MM.1S (cell line): ENCODE results near the gene RGS19.

Source experiments
- DNase-seq: peaks from one replicate; pipeline ENCODE4 v3.0.0-alpha.2; 2015
- H2AFZ ChIP-seq: fragments of 300-600 bp; sonication (generic); 2 replicates; pipeline ENCODE4 v1.6.0; 2016; ENCODE audit warnings: antibody characterized with exemption, low read length
- H3F3A ChIP-seq: fragments of 300-600 bp; sonication (generic); 2 replicates; pipeline ENCODE4 v1.6.1; 2016; ENCODE audit warnings: mild to moderate bottlenecking, antibody characterized with exemption, low read length, moderate library complexity, mixed read lengths; ENCODE audit not compliant: insufficient read depth
- H3K27ac ChIP-seq: fragments of 300-600 bp; sonication (generic); 2 replicates; pipeline ENCODE4 v1.5.1; 2016; ENCODE audit warnings: mild to moderate bottlenecking, low read length
- H3K27me3 ChIP-seq: fragments of 300-600 bp; sonication (generic); replicated peaks from 2 replicates; pipeline ENCODE4 v1.6.0; 2016; ENCODE audit warnings: low read length; ENCODE audit not compliant: insufficient read depth
- H3K36me3 ChIP-seq: fragments of 300-600 bp; sonication (generic); replicated peaks from 2 replicates; pipeline ENCODE4 v1.6.1; 2016; ENCODE audit warnings: mild to moderate bottlenecking, low read length, mixed read lengths; ENCODE audit not compliant: insufficient read depth
- H3K4me1 ChIP-seq: fragments of 300-600 bp; sonication (generic); 2 replicates; pipeline ENCODE4 v1.6.1; 2016; ENCODE audit warnings: low read length, mixed read lengths
- H3K4me2 ChIP-seq: fragments of 300-600 bp; sonication (generic); 2 replicates; pipeline ENCODE4 v1.6.0; 2016; ENCODE audit warnings: low read depth, low read length
- H3K4me3 ChIP-seq: fragments of 300-600 bp; sonication (generic); 2 replicates; pipeline ENCODE4 v1.5.1; 2016; ENCODE audit warnings: low read length, mixed read lengths
- H3K79me2 ChIP-seq: fragments of 300-600 bp; sonication (generic); 2 replicates; pipeline ENCODE4 v1.6.1; 2016; ENCODE audit warnings: mixed run types, low read length, mixed read lengths
- H3K9ac ChIP-seq: fragments of 300-600 bp; sonication (generic); 2 replicates; pipeline ENCODE4 v1.6.1; 2016; ENCODE audit warnings: low read length, mixed read lengths
- H3K9me2 ChIP-seq: fragments of 300-600 bp; sonication (generic); replicated peaks from 2 replicates; pipeline ENCODE4 v1.6.1; 2016; ENCODE audit warnings: mild to moderate bottlenecking, low read length, mixed read lengths; ENCODE audit not compliant: insufficient read depth
- H3K9me3 ChIP-seq: fragments of 300-600 bp; sonication (generic); replicated peaks from 2 replicates; pipeline ENCODE4 v1.6.1; 2016; ENCODE audit warnings: mild to moderate bottlenecking, low read length, mixed read lengths; ENCODE audit not compliant: insufficient read depth
- H4K20me1 ChIP-seq: fragments of 300-600 bp; sonication (generic); 2 replicates; pipeline ENCODE4 v1.6.1; 2016; ENCODE audit warnings: mild to moderate bottlenecking, low read length, moderate library complexity, mixed read lengths; ENCODE audit not compliant: insufficient read depth
- CTCF ChIP-seq: fragments of 300-600 bp; sonication (generic); IDR thresholded peaks from 2 replicates; pipeline ENCODE4 v1.5.1; 2016; ENCODE audit warnings: antibody characterized with exemption, low read length, mixed read lengths
- EZH2 ChIP-seq: fragments of 300-600 bp; sonication (generic); optimal IDR thresholded peaks from 2 replicates; pipeline ENCODE3; 2017; ENCODE audit warnings: low read depth, mild to moderate bottlenecking, antibody characterized with exemption, low read length, mixed read lengths
- EZH2phosphoT487 ChIP-seq: fragments of 300-600 bp; sonication (generic); IDR thresholded peaks from 2 replicates; pipeline ENCODE4 v1.6.1; 2018; ENCODE audit warnings: antibody characterized with exemption, low read length

The RGS19 gene

GRCh38 chr20:64074184-64074789 lies 5.0 kb downstream of the RGS19 start:
- DNase-seq, result no peak
- no peaks in the 10 kb centered on the region for H3K9me2 ChIP-seq
- peaks cover 14% of the 10 kb centered on the region for H3F3A ChIP-seq
- TF ChIP-seq EZH2phosphoT487 (no peak), EZH2 (no peak)
- H3K27me3 ChIP-seq, result no peaks in the 10 kb centered on the region
- H4K20me1 ChIP-seq, result no peaks in the 10 kb centered on the region
- H3K36me3 ChIP-seq, result no peaks in the 10 kb centered on the region
- H3K9me3 ChIP-seq, result no peaks in the 10 kb centered on the region
- H3K27ac ChIP-seq, result no peak overlapping the region
- H2AFZ ChIP-seq, result no peak overlapping the region
- no peak overlapping the region for H3K4me3 ChIP-seq
- H3K4me2 ChIP-seq, result no peak overlapping the region
- H3K4me1 ChIP-seq, result peaks cover 13% of the 10 kb centered on the region
- H3K79me2 ChIP-seq, result no peaks in the 10 kb centered on the region
- no peak overlapping the region for H3K9ac ChIP-seq

GRCh38 chr20:64073476-64074183 lies 5.7 kb downstream of the RGS19 start:
- peaks cover 11% of the 10 kb centered on the region for H3K4me1 ChIP-seq
- H3K27ac ChIP-seq, result no peak overlapping the region
- H4K20me1 ChIP-seq, result no peaks in the 10 kb centered on the region
- no peaks in the 10 kb centered on the region for H3K79me2 ChIP-seq
- peaks cover 7% of the 10 kb centered on the region; the same call in 1 of the 2 replicates for H3F3A ChIP-seq
- H3K9me3 ChIP-seq, result no peaks in the 10 kb centered on the region
- H3K4me3 ChIP-seq, result no peak overlapping the region
- DNase-seq, result no peak
- no peak overlapping the region for H2AFZ ChIP-seq
- no peaks in the 10 kb centered on the region for H3K9me2 ChIP-seq
- no peaks in the 10 kb centered on the region for H3K36me3 ChIP-seq
- H3K4me2 ChIP-seq, result no peak overlapping the region
- no peak overlapping the region for H3K9ac ChIP-seq
- TF ChIP-seq EZH2phosphoT487 (no peak), CTCF (no peak), EZH2 (no peak)
- H3K27me3 ChIP-seq, result no peaks in the 10 kb centered on the region

GRCh38 chr20:64072498-64073063 lies 6.7 kb downstream of the RGS19 start:
- Histone ChIP-seq H3K9me2 (no peaks in the 10 kb centered on the region), H3K4me2 (no peak overlapping the region), H3K4me3 (no peak overlapping the region), H3F3A (no peaks in the 10 kb centered on the region), H3K27ac (no peak overlapping the region), H3K27me3 (no peaks in the 10 kb centered on the region), H3K9ac (no peak overlapping the region), H4K20me1 (no peaks in the 10 kb centered on the region), H2AFZ (no peak overlapping the region), H3K9me3 (no peaks in the 10 kb centered on the region), H3K4me1 (peaks cover under 1% of the 10 kb centered on the region; the same call in 1 of the 2 replicates), H3K36me3 (no peaks in the 10 kb centered on the region), H3K79me2 (no peaks in the 10 kb centered on the region)
- DNase-seq, result no peak
- no peak for TF ChIP-seq EZH2phosphoT487
- TF ChIP-seq EZH2, result no peak
- no peak for TF ChIP-seq CTCF
